ENCODE data around the gene ADD1.
A peak's percentile ranks its signal among the peaks of the same experiment; 100 is the strongest.

The ADD1 gene

DNA sequence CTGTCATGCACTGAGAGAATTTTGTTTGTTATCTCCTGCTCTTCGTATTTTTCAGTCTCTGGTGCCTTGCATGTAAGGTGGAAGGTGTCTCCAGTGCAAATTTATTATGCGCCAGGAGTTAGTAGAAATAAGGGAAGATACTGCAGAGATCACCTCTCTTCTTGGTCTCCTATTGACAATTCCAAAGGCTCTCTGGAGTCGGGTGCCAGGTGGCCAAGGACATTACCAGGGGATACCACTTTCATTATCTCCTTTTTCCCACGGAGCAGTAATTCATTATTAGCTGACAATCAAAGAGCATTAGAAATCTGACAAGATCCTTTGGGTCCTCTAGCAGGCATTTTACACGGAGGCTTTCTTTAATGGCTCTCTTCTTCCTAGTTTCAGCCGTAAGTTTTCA, 26.0 kb downstream of the ADD1 start:
- TF ChIP-seq, protein P1, sequence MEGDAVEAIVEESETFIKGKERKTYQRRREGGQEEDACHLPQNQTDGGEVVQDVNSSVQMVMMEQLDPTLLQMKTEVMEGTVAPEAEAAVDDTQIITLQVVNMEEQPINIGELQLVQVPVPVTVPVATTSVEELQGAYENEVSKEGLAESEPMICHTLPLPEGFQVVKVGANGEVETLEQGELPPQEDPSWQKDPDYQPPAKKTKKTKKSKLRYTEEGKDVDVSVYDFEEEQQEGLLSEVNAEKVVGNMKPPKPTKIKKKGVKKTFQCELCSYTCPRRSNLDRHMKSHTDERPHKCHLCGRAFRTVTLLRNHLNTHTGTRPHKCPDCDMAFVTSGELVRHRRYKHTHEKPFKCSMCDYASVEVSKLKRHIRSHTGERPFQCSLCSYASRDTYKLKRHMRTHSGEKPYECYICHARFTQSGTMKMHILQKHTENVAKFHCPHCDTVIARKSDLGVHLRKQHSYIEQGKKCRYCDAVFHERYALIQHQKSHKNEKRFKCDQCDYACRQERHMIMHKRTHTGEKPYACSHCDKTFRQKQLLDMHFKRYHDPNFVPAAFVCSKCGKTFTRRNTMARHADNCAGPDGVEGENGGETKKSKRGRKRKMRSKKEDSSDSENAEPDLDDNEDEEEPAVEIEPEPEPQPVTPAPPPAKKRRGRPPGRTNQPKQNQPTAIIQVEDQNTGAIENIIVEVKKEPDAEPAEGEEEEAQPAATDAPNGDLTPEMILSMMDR (IDR thresholded peaks at IDR 0.05; ENCODE audit: low read depth, low read length) = no peak
- H3K9me3 ChIP-seq (ENCODE audit: severe bottlenecking) = no peaks in the 10 kb centered on the region
- peak; percentile 74 for DNase-seq
- peaks cover 8% of the 10 kb centered on the region; the same call in 1 of the 2 replicates for H3K36me3 ChIP-seq
- H3K27me3 ChIP-seq (ENCODE audit: insufficient read depth, low read depth, severe bottlenecking) = no peaks in the 10 kb centered on the region
- peak overlapping the region; percentile 95 for H3K27ac ChIP-seq
- peak overlapping the region; percentile 44 for H3K4me3 ChIP-seq (ENCODE audit: low read depth, low read length)

DNA sequence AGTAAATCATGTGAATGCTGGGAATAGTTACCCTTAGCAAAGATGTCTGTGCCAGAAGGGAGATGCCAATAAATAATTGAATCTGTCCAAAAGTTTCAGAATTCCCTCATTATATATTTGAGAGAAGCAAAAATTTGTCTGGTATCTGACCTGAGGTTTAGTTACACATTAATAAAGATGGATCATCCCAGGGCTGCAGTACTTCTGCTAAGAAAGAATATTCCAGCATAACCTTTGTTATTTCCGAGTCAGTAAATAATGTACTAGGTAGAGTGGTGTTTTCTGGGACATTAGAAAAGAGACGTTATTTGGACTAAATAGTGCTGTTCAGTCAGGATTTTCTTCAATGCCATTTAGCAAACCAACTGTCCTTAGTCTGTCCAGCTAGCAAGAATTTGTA, 26.4 kb downstream of the ADD1 start:
- Histone ChIP-seq H3K36me3 (peaks cover 8% of the 10 kb centered on the region; the same call in 1 of the 2 replicates), H3K4me3 (ENCODE audit: low read depth, low read length) (peak overlapping the region; percentile 44), H3K27me3 (ENCODE audit: insufficient read depth, low read depth, severe bottlenecking) (no peaks in the 10 kb centered on the region), H3K9me3 (ENCODE audit: severe bottlenecking) (no peaks in the 10 kb centered on the region), H3K27ac (peak overlapping the region; percentile 95)
- TF ChIP-seq, protein P1 (IDR thresholded peaks at IDR 0.05; ENCODE audit: low read depth, low read length) = no peak
- DNase-seq = no peak

DNA sequence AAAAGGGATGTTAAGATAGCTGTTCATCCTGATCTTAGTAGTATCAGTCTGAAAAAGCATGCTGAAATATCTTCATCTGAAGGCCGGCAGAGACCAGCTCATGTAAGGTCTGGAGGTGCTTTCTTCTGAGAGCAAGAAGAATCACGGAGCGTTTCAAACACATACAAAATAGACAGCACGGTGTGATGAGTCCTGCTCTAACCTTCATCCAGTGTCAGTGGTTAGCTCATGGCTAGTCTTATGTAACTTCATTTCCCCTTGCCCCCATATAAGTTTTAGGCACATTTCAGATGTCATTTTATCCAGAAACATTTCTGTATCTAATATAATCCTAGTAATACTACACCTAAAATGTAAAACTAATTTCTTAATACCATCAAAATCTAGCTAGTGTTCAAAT, 27.8 kb downstream of the ADD1 start:
- Histone ChIP-seq H3K4me3 (ENCODE audit: low read depth, low read length) (no peak overlapping the region), H3K9me3 (ENCODE audit: severe bottlenecking) (no peaks in the 10 kb centered on the region), H3K27ac (peak overlapping the region; percentile 95), H3K27me3 (ENCODE audit: insufficient read depth, low read depth, severe bottlenecking) (no peaks in the 10 kb centered on the region), H3K36me3 (peaks cover 17% of the 10 kb centered on the region)
- TF ChIP-seq, protein P1 (IDR thresholded peaks at IDR 0.05; ENCODE audit: low read depth, low read length) = no peak
- no peak for DNase-seq

DNA sequence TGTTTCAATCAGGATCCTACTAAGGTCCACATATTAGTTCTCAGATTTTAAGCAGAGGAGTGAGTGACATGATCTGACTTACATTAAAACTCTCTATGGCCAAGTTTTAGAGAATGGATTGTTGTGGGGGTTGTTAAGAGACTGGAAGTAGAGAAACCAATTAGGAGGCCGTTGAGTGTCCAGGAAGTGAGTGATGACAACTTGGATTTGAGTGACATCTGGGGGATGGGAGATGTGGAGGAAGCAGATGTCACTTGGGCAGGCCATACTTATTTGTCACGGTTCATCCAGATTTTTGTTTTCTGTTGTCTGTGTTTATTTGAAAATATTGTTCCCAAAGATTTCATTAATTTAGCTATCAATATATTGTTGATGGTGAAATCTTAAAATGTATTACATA, 28.3 kb downstream of the ADD1 start:
- no peaks in the 10 kb centered on the region for H3K9me3 ChIP-seq (ENCODE audit: severe bottlenecking)
- no peak overlapping the region for H3K4me3 ChIP-seq (ENCODE audit: low read depth, low read length)
- DNase-seq = peak; percentile 67
- H3K36me3 ChIP-seq = peaks cover 21% of the 10 kb centered on the region
- no peaks in the 10 kb centered on the region for H3K27me3 ChIP-seq (ENCODE audit: insufficient read depth, low read depth, severe bottlenecking)
- peak overlapping the region; percentile 95 for H3K27ac ChIP-seq
- TF ChIP-seq, protein P1 (IDR thresholded peaks at IDR 0.05; ENCODE audit: low read depth, low read length) = no peak

DNA sequence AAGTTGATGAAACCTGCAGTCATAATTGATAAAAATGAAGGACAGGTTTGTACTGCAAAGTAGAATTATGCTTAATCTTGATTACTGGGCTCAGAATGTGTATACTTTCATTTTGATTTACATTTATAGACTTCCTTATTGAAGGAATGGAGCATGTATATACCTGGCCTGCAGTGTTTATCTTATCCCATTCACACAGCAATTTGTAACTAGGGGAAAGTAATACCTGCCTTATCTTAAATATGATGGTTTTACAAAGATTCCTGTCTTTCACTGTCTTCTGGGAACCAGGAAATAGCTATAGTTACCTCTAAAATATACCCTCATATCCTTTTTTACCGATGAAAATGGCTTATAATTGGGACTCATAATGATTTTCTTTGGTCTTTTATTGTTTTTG, 29.7 kb downstream of the ADD1 start:
- no peak for DNase-seq
- Histone ChIP-seq H3K9me3 (ENCODE audit: severe bottlenecking) (no peaks in the 10 kb centered on the region), H3K4me3 (ENCODE audit: low read depth, low read length) (no peak overlapping the region), H3K36me3 (peaks cover 34% of the 10 kb centered on the region), H3K27me3 (ENCODE audit: insufficient read depth, low read depth, severe bottlenecking) (no peaks in the 10 kb centered on the region), H3K27ac (peak overlapping the region; percentile 95)
- TF ChIP-seq, protein P1 (IDR thresholded peaks at IDR 0.05; ENCODE audit: low read depth, low read length) = no peak

DNA sequence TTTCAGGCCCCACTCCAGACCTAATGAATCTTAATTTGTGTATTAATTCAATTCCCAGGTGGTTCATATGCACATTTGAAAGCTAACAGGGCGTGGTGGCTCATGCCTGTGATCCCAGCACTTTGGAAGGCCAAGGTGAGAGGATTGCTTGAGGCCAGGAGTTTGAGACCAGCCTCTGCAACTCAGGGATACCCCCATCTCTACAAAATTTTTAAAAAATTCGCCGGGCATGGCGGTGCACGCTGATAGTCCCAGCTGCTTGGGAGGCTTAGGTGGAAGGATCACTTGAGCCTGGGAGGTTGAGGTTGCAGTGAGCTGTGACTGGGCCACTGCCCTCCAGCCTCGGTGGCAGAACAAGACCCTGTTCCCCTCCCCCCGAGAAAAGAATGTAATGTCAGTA, 31.2 kb downstream of the ADD1 start:
- H3K27ac ChIP-seq = peak overlapping the region; percentile 11; the same call in 1 of the 2 replicates

More for the DNA sequence above, 31.2 kb downstream of the ADD1 start:
- Histone ChIP-seq H3K4me3 (ENCODE audit: low read depth, low read length) (no peak overlapping the region), H3K9me3 (ENCODE audit: severe bottlenecking) (no peaks in the 10 kb centered on the region), H3K27me3 (ENCODE audit: insufficient read depth, low read depth, severe bottlenecking) (no peaks in the 10 kb centered on the region), H3K36me3 (peaks cover 41% of the 10 kb centered on the region)
- TF ChIP-seq, protein P1 (IDR thresholded peaks at IDR 0.05; ENCODE audit: low read depth, low read length) = no peak
- no peak for DNase-seq
